Stimulated activated CD8-positive, alpha-beta memory T cell treated with anti-CD3 and anti-CD28 coated beads, Interleukin-15, amount 100 ng/mL, for 1 hour (primary cell): ENCODE data around the gene EPHB3.

Experiments
- DNase-seq: peaks from one replicate; pipeline ENCODE4 v3.0.0-alpha.2; 2020; ENCODE audit warnings: low read depth

The EPHB3 gene

DNA sequence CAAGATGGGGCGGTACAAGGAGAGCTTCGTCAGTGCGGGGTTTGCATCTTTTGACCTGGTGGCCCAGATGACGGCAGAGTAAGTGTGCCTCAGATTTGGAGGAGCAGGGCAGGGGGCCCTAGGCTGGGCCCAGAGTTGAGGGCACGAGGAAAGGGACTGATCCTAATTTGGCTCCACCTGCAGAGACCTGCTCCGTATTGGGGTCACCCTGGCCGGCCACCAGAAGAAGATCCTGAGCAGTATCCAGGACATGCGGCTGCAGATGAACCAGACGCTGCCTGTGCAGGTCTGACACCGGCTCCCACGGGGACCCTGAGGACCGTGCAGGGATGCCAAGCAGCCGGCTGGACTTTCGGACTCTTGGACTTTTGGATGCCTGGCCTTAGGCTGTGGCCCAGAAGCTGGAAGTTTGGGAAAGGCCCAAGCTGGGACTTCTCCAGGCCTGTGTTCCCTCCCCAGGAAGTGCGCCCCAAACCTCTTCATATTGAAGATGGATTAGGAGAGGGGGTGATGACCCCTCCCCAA lies 19.8 kb downstream of the EPHB3 start:
- DNase-seq, result no peak

DNA sequence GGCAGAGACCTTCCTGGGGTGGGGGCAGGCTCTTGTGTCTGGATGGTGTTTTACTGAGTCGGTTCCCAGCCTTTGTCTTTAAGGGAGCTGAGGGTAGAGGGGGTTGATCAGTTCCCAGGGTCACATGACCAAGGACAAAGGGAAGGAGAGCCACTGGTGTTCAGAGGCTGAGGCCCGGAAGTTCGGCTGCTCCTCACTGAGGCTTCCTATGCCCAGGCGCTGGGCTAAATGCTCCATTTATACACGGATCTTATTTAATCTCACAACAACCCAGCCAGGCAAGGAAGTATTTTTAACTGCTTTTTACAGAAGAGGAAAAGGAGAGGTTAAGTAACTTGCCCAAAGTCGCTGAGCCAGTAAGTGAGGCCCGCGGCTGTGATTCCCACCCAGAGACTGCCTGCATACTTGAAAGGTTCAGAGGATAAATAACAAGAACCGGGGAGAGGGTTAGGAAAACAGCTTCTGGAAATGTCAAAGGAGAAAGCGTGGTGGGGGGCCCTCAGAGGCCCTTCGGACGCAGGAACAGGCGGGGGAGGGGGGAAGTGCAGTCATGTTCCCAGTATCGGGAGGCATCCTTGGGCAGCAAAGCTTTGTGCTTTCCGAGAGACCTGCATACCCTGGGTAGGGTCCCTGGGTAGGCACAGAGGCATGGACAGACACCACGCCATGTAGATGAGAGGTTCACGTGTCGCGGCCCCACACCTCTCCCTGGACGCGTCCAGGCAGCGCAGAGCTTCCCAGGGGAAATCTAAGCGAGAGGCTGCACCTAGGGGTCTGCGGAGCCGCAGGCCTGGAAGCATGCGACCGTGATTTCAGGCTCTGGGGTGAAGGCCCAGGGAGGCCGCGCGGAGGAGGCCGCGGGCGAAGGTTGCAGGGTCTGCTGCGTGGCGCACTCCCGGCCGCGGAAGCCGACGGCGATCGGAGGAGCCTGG lies 21.3 kb downstream of the EPHB3 start:
- DNase-seq, result no peak

DNA sequence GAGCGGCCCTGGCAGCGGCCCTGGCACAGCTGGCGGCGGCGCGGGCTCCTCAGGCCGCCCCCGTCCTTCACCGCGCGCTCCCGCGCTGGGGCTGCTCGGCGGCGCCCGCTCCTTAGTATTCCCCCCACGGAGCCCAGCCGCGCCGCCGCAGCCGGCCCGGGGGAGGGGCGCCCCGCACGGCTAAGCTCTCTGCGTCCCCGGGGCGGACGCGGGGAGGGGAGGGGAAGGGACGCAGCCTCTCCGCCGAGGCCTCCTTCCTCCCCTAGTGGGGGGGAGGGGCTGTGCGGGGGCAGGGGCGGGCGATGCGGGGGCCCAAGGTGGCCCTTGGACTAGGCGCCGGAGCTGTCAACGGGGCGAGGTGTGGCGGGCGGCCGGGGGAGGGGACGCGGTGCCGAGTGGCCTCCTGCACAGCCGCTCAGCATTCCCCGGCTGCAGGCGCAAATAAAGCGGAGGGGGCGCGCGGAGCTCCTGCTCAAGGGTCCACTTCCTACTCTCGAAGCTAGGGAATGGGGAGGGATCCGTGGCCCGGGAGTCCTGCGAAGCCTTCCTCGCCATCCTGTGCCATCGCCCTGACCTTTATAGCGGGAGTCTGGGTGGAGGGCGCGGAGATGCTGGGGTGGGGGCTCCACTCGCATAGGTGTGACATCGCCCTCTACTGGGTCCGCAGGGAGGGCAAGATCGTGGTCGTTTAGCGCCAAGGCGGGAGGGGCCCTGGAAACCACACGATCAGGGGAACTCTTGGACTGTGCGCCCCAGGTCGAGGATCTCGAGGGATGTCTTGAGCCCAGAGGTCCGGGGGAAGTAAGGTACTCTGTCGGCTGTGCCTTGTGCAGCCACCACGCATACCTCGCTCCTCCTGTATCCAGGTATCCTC lies 22.2 kb downstream of the EPHB3 start:
- DNase-seq, result no peak

DNA sequence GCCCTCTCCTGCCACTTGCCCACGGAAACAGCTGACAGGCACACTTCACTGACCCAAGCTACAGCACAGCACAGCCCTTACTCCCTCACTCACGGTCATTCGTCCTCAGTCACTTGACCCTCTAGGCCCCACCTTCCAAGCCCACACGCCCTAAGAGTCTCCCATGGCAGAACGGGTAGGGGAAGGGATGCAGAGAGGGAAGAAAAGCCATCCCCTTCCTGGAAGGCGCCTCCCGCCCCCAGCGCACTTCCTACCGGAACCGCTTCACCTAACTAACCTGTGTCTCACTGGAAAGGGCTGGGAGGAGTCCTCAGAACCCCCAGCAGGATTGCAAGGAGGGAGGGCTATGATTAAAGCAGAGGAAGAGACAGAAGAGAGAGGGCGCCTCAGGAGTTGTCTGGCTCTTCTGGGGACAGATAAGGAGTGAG lies 22.9 kb downstream of the EPHB3 start:
- no peak for DNase-seq

DNA sequence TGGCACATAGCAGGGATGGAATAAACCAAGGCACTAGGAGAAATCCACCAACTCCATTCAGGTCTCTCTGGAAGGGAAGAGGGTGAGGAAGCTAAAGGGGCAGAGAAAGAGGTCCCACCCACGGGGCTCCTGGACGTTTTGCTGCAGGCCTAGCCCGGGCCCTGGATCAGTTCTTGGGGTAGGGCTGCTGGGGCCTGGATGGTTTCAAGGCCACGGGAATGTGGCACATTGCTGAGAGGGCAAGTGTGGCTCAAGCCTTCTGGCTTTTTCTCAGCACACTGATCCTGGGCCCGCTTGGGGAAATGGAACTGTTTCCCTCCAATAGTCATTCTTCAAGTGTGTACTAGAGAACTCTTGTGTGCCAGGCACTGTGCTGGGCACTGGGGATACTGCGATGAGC lies 24.0 kb downstream of the EPHB3 start:
- DNase-seq, result no peak

DNA sequence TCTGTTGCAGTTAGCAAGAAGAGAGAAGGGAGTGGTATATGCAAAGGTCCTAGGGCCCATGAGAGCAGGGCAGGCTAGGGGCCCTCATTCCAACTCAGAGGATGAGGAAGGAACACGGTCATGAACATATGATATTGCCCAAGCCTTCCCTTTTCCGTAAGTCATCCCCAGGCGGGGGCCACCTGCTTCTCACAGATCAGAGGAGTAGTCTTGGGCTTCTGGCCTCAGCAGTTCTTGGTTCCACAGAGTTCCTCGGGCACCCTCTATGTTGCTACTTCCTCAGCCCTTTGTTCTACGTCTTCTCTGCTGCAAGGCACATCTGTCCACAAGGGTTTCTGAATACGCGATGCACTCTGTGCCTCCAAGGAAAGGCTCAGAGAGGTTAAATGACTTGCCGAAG lies 25.3 kb downstream of the EPHB3 start:
- no peak for DNase-seq

DNA sequence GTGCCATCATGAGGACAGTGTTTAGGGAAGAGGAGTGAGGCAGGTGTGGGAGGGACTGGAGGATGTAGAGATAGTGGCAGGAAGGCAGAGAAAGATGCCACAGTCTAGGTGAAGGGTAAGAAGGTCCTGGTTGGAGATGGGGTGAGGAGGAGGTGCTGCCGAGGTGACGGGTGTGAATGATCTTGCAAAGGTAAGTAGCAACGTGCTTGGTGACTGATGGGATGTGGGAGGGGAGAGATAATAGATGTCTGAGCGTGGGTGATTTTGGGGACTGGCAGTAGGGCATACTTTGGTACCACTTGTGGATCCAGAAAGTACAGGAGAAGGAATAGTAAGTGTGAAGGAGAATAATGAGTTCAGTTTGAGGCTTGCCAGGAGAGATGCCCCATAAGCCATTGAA lies 27.2 kb downstream of the EPHB3 start:
- no peak for DNase-seq

DNA sequence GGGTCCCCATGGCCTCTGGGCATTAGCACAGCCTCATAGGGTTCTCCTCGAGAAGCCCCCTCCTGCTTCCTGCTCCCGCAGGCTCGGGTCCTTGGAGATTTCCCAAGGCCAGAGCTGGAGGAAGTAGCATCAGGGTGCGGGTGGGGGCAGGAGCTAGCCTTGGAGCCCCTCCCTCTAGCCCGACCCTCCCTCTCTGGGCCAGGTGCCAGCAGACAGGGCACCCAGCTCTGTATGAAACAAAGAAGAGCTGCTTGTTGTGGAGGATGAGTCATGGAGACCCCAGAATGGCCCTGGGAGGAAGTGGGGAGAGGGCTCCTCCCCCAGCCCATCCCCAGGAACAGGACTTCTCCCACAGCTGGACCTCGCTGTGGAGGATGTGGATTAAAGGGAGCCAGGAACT lies 29.2 kb downstream of the EPHB3 start:
- no peak for DNase-seq

DNA sequence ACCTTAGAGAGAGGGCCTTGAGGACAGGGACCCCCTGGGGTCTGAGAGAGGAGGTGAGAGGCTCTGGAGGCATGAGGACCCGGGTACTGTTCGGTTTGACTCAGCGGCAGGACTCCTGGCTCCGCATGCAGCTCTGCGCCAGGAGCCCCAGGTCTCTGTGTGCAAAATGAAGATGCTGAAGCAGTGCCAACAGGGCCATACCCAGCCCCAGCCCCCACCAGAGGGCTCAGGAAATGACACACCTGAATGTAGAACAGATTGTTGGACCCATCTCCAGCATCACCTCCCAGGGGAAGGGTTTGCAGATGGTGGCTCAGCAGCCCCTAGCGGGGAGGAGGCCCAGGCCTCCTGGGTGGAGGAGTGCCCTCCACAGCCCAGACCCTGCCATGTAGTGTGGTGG lies 30.2 kb downstream of the EPHB3 start:
- DNase-seq, result no peak

DNA sequence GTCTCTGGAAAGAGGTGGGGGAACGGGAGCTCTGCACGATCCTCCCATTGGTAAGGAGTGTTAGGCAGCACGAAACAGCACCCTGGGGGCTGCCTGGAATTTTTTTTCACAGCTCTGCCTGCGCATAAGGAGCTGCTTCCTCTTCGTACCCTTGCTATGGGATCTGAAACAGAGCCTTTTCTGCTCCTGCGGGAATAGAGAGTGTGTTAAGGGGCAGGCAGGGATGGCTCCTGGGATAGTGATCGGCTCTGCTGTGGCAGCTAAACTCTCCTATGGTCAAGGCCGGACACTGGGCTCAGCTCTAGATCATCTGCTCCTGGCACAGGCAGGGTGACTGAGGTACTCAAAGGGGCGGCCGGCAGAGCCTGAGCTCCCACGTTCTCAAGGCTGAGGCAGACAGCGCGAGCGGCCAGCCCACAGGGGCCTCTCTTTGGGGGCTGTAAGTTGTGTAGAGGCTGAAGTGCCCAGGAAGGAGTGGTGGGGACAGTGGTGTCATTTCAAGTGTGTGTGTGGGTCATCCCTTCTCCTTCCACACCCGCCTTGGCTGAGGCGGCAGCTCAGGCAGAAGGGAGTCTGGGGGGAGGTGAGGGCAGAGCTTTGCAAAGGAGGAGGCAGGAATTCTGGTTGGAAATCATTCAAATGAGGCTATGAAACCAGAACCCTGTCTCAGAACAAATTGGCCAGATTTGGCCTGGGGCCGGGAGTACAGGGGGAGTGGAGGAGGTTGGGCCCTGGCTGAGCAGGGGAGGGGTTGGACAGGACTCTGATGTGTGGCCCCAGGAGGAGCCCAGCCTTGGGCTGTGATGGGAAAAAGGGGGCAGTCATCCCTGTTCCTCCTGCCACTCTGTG lies 31.0 kb downstream of the EPHB3 start:
- no peak for DNase-seq

DNA sequence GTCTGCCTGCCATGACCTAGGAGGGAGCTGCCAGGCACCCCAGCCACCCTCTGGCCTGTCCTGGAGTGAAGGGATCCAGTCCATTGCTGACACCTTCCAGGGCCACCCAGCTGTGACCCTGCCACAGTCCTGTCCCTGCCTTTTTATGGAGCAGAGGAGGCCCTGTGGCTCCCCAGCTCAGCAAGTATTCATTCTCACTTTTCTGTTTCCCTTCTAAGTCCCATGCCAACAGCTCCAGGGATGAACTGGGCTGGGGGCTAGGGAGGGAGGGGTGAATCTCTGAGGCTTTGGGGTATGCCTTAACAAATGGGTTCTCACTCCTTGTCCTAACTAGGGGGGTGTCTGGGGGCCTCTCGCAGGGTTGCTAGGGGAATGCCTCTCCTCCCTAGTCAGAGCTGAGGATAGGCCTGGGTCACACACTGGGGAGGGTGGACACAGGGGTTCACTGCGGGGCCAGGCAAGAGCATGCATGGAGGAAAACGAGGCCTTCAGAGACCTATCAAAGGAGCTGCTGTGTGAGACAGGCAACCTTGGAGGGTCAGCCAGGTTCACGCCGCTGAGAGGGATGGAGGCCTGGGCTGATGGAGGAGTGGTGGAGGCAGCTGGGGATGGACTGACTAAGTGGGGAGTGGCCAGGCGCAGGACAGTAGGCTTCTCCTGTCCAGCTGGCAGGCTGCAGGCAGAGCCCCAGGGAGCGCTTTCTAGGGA lies 31.8 kb downstream of the EPHB3 start:
- no peak for DNase-seq

DNA sequence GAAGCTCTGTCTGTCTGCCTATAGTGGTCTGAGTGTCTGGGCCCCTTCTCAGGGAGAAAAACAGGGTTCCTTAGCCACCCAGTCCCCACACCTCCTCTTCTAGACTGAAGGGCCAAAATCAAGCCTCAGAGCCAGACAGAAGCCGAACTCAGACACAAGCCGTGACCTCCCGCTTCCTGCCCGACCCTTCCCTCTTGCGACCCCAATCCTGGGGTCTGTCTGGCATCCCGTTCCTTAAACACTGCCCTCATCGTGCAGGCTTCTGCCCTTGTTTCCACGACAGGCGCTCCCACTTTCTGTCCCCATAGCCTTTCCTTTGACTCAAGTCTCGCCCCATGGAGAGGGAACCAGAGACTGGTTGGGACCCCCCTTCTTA lies 32.3 kb downstream of the EPHB3 start:
- DNase-seq, result no peak

DNA sequence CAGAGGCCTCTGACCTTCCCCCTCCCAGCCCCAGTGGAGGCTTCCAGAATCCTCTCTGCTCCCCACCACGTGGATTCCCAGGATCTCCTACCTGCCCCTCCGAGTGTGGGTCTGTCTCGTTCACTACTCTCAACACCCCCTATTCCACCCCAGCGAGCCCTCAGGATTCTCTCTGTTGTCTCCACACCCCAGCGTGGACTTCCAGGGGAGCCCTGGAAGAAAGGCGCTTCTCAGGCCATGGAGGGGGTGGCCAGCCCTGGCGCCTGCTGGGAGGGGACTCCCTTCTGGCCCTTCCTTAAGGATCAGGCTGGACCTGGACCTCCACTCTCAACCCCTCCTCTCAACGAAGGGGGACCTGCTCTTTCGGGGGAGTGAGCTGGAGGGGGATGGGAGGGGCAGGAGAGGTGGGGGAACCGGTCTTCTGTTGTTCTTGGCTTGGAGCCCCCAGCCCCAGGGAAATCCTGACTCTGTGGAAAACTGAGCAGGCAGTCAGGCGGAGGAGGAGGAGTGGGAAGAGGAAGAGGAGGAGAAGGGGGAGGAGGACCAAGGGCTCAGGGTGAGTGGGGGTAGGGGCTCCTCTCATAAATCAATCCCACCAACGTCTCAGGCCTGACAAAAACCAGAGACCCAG lies 32.9 kb downstream of the EPHB3 start:
- DNase-seq, result no peak

DNA sequence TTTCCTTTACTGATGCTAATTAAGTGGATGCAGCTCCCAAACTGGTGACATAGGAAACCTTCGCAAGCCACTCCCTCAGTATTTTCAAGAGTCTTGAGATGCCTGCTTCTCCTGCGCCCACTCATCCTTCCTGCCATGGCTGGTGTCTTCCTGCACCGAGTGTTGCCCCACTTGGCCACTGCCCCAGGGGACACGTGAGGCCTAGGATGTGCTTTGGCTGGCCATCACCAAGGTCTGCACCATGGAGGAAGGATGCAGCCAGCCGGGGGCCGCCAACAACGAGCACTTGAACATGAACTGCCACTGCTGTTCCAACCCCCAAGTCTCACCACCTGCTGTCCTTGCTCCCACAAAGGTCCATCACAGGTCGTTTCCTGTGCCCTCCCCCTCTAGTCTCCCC lies 34.1 kb downstream of the EPHB3 start:
- DNase-seq, result no peak

DNA sequence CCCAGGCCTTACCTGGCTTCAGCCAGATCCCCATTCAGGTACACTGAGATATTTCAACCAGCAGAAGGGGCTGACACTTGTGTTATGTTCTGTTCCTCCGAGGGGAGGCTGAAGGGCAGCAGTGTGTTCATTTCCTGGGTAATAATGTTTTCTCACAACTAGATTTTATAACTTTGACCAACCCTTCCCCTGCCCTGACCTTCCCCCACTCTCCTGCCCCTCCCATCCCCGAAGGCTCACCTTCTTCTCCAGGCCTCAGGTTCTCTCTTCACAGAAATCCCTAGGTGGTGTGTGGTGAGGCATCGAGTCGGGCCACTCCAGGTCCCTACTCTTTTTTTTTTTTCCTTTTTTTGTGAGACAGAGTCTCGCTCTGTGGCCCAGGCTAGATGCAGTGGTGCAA lies 34.6 kb downstream of the EPHB3 start:
- DNase-seq, result no peak

DNA sequence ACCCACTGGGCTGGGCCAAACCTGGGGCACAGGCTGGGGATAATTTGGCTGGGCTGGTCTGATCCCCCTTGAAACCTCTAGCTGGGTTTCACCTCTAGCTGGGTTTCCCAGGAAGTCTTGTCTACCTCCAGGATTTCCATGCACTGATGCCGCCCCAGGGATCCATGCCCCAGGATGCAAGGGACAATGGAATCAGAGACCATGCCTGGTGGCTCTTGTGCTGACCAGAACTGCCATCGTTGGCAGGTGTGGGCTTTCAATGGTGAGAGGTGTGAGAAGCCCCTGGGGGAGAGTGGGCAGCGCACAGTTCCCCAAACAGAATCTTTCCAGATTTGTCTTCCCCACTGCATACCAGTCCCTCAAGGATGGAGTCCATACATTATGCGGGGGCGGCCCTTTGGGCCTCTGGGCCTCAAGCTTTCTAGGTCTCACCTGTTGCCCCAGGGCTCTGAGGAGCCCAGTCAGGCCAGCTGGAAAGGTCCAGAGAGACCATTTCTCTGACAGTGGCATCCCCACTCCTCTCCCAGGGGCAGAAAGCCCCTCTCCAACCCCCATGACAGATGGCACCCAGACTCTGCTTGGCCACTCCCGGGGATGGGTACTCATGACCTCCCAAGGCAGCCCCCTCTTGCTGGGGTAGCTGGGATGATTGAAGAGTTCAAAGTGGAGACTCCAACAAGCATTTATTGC lies 35.4 kb downstream of the EPHB3 start:
- no peak for DNase-seq

DNA sequence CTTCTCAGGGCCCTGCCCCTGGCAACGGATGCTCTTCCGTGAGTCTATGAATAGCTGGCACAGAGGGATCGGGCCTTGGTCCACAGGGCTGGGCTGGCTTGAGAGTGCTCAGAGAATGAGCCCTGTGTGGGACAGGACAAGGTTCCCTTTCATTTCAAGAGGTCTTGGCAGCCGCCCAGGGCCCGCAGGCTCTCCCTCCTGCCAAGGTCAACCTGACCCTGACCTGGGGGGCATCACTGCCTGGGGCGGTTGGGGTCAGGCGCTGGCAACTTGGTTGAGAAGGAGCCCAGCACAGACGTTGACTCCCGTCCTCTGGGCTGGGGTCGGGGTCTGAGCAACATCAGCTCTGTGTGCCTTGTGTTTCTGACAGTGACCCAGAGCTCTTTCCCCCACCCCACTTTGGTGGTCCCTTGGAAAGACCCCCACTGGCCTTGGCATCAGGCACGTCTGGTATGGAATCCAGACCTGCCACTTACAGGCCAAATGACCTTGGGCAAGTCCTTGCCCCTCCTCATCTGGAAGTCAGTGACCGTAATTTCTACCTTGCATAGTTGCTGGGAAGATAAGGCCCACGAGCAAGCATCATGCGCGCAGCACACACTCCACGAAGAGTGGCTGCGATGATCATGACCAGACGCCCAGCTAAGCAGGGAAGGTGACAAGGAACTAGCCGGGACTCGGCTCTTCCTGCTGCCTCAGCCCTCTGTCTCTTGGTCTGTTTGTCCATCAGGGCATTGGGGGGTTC lies 36.4 kb downstream of the EPHB3 start:
- DNase-seq, result no peak

DNA sequence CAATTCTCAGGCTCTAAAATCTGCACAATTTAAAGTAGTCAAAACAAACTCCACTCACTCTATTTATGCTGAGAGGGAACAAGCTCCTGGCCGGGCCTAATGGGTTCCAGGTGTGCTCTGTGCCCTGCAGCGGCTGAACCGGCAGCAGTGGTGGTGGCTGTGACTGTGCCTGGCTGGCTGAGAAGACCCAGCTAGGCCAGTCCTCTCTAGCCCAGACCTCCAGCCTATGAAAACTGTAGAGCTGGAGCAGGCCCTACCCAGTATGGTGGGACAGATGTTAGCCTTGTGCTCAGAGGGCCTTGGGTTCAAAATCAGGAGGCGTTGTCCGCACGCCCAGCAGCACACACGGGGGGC lies 37.0 kb downstream of the EPHB3 start:
- no peak for DNase-seq

DNA sequence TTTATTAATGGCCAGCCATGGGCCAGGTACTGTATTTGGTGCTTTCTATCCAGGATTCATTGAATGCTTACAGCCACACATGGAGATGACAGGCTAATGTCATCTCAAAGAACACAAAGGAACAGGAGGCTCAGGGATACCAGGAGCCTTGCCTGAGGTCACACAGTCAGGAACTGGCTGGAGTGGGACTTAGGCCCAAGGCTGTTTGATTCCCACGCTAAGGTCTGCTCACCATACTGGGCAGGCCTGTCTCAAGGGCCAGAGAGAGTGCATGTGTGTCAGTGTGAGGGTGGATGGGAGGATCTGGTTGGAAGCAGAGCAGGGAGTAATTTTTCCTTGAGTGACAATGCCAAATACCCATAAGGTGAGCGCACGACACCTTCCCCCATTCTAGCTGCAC lies 37.6 kb downstream of the EPHB3 start:
- DNase-seq, result no peak
